ENCODE data around the gene IRS1. TPM values are rescaled to one million over a fixed set of nuclear protein-coding genes. Genes with fewer than 3 reads are reported as not detected.

The IRS1 gene
- total RNA-seq, 1 donor from 2014 or later: 15.9 TPM

DNA sequence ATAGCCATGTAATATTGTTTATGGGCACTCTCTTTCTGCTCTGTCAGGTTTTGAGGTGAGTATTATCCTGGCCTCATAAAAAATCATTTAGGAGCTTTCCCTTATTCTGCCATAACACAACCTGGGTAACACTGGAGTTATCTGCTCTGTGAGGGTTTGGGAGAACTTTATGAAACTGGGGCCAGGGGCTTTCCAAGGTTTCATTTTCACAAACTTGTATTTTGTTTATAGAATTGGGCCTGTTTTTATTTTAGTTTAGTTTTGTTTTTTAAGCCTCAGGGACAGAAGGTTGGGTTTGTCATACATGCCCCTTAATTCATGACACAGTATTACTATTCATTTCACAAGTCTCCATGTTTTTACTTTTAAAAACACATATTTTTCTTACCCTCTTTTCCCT, 83.5 kb downstream of the IRS1 start:
- ATAC-seq (no peak), DNase-seq (ENCODE audit: missing footprints) (no peak)
- intact Hi-C loops (cut with DNase I): no loop called here

DNA sequence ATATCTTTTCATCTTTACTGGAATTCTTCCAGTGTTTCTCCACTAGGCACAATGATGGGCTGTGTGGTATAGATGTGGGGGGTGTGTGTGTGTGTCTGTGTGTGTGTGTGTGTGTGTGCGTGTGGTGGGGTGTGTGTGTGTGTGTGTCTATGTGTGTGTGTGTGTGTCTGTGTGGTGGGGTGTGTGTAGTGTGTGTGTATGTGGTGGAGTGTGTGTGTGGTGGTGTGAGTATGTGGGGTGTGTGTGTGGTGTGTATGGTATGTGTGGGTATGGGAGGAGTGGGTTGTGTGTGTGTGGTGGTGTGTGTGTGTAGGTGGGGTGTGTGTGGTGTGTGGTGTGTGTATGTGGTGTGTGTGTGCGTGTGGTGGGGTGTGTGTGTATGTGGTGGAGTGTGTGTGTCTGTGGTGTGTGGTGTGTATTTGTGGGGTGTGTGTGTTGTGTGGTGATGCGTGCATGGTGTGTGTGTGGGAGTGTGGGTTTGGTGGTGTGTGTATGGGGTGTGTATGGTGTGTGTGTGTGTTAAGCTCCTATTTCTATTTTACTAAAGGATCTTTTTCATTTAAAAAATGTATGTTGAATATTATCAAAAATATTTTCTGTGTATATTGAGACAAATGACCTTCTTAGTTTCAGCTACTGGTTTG, 84.2 kb downstream of the IRS1 start:
- DNase-seq (ENCODE audit: missing footprints): peak; percentile 55
- intact Hi-C loops (cut with DNase I): no loop called here
- no peak for ATAC-seq

GRCh38 chr2:226712941-226713340, 86.7 kb downstream of the IRS1 start:
- DNase-seq (ENCODE audit: missing footprints) (no peak), ATAC-seq (no peak)
- intact Hi-C loops (cut with DNase I): no loop called here

GRCh38 chr2:226711606-226712296, 87.9 kb downstream of the IRS1 start:
- intact Hi-C loops (cut with DNase I): no loop called here
- DNase-seq (ENCODE audit: missing footprints): no peak
- ATAC-seq: no peak

GRCh38 chr2:226707499-226707898, 92.1 kb downstream of the IRS1 start:
- intact Hi-C loops (cut with DNase I): no loop called here
- DNase-seq (ENCODE audit: missing footprints) (no peak), ATAC-seq (no peak)

DNA sequence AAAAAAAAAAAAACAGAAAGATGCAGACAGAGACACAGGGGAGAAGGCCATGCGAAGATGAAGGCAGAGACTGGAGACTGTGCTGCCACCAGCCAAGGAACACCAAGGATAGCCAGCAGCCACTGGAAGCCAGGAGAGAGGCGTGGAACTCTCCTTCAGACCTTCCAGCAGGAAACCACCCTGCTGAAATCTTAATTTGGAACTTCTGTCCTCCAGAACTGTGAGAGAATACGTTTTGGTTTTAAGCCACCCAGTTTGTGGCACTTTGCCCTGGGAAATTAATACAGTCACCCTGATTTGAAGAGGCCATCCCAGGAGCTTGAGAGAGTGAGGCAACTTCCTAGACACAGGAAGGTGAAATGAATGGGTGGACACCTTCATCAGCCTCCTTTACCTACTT, 93.7 kb downstream of the IRS1 start:
- intact Hi-C loops (cut with DNase I): no loop called here
- DNase-seq (ENCODE audit: missing footprints): no peak
- ATAC-seq: no peak

DNA sequence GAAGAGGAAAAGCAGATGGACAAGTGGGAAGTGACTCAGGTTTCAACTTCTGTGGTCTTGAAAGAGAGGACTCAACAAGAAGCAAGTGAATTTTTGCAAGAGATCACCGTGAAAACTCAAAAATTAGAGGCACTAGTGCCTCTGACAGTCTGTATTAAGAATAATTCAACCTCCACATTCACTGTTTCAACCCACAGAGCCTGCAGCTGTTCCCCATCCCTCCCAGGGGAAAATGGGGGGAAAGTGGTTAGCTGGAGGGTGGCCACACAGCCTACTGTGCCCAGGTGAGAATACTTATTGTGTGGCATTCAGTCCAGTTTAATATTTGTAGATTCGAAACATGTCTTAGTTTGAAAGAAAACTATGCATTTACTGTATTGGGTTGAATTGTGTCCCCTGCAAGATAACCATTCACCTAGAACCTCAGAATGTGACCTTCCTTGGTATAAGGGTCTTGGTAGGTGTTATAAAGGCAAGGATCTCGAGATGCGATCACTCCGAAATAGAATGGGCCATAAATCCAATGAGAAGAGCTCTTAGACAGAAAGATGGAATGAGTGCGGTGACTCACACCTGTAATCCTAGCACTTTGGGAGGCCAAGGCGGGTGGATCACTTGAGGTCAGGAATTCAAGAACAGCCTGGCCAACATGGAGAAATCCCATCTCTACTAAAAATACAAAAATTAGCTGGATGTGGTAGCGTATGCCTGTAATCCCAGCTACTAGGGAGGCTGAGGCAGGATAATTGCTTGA, 94.3 kb downstream of the IRS1 start:
- DNase-seq (ENCODE audit: missing footprints) (no peak), ATAC-seq (no peak)
- intact Hi-C loops (cut with DNase I): no loop called here

DNA sequence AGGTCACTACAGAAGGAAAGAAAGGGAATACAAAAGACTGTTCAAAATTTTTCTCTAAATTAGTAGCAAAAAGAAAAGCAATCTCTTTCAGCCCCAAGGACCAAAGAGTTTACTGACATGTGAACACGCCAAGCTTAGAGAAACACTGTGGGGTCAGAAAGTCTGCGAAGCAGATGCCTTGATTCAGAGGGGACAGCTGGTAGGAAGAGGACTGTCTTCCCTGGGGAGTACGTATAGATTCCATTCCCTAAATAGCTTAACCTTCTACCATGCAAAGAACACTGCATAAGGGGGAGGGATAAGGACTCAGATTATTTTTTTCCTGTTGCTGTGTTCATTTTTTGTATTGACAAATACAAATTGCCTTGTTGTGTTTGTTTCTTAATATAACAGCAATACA, 96.1 kb downstream of the IRS1 start:
- ATAC-seq (no peak), DNase-seq (ENCODE audit: missing footprints) (no peak)
- intact Hi-C loops (cut with DNase I): no loop called here

DNA sequence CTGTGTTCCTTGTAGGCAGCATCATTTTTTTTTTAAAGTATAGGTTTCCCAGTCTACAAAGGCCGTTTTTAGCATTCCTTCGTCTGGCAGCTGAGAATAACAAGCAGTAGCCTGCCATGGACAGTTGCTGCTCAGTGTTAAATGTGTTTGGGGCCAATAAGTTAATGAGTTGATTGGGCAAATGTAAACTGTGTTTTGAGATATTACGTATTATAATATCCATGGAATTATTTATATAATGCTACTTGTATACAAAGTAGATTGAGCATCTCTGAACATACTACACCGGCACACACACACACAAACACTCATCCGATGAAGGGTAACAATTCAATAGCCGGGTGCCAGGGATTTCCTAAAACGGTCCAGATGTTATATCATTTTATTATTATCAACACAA, 97.2 kb downstream of the IRS1 start:
- DNase-seq (ENCODE audit: missing footprints) (no peak), ATAC-seq (no peak)
- intact Hi-C loops (cut with DNase I): no loop called here

DNA sequence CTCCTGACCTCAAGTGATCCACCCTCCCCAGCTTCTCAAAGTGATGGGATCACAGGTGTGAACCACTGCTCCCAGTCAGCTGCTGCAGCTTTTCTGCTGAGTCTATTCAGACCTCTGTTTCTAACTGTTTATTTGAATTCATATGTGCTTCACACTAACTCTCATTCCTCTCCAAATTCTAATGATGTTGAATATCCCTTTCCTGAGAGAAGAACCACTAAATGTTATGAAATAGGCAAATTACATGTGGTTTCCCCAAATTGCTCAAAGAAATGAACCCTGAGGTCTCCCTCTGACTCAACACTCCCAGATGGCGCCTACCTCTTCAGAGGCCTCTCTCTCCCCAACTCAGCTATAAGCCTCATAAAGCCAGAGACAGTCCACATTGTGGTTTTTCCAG, 98.6 kb downstream of the IRS1 start:
- intact Hi-C loops (cut with DNase I): no loop called here
- no peak for DNase-seq (ENCODE audit: missing footprints)
- no peak for ATAC-seq

DNA sequence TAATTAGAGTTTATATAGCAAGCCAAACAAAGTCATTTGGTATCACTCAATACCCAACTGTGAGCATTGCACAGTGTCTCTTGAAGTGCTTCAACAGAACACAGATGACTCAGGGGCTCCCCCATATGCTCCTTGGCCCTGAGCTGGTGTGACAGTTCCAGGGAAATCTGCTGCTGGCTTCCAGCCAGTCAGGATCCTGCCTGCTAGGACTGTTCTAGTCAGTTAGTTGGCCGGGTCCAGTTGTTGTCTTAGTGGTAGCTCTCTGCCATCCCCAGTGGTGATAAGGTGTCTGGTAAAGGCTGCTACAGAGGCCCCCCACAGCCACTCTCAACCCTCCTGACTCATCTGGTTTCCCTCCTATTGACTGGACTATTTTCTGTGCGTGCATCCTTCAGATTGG, 100.3 kb downstream of the IRS1 start:
- intact Hi-C loops (cut with DNase I): no loop called here
- DNase-seq (ENCODE audit: missing footprints) (peak; percentile 75), ATAC-seq (peak; percentile 91)

- intact Hi-C loops (cut with DNase I): no loop called here
- peak; percentile 28 for ATAC-seq
- DNase-seq (ENCODE audit: missing footprints): no peak
Measured at GRCh38 chr2:226698671-226699070, 100.9 kb downstream of the IRS1 start.

DNA sequence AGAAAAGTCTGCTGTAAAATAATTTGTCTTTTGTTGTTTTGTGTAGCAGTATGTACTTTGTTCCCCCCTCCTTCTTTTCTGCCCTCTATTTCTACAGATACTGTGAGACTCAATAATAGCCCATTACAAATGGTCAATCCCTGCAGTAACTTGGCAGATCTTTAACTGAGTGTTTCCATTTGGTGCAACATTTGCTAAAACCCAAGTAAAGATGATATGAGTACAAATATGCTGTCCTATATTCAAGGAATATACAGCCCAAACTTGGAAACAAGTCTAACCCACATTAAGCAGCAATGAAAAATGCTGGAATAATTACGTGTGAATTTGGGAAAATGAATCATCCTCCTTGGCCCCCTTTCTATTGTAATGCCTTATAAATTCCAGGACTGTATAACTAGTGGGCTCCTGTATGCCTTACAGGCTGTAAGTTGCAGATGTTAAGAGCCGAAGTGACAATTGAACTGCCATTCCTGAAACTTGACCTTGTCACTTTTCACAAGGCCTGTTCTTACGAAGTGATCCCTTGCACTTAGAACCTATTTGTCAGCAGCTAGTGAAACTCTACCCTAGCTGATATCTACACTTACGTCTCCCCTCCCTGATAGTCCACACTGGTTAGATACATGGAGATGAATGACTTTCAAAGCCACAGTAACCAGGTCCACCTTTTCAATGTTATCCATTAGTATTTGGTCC, 104.9 kb downstream of the IRS1 start:
- ATAC-seq (no peak), DNase-seq (ENCODE audit: missing footprints) (no peak)
- intact Hi-C loops (cut with DNase I): loop anchor here (2.0 to 5.0 kb wide), 3 partner anchors 28 to 43 kb away; no protein-coding TSS in a partner anchor

- ATAC-seq: no peak
- intact Hi-C loops (cut with DNase I): loop anchor here (2.0 to 5.0 kb wide), 3 partner anchors 29 to 43 kb away; no protein-coding TSS in a partner anchor
- no peak for DNase-seq (ENCODE audit: missing footprints)
Measured at GRCh38 chr2:226694149-226694548, 105.5 kb downstream of the IRS1 start.

DNA sequence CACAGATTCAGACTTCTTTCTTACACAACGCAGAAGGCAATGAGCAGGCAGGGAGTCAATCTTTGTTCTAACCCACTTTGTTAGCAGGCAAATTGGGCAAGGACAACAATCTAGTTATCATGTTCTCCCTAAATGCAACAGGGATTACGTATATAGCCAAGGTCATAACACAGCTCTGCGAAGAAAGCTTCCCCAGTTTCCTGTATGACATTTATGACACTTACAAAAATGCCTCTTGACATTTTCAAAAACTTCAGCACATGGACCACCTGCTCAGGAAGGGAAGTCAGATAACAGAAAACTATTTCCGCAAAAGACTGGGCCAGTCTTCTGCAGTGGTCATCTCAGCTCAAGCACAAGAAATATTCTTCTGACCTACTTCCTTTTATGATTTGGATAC, 106.1 kb downstream of the IRS1 start:
- ATAC-seq (peak; percentile 47), DNase-seq (ENCODE audit: missing footprints) (no peak)
- intact Hi-C loops (cut with DNase I): loop anchor here (5.0 kb wide), 2 partner anchors 41 to 44 kb away; no protein-coding TSS in a partner anchor

DNA sequence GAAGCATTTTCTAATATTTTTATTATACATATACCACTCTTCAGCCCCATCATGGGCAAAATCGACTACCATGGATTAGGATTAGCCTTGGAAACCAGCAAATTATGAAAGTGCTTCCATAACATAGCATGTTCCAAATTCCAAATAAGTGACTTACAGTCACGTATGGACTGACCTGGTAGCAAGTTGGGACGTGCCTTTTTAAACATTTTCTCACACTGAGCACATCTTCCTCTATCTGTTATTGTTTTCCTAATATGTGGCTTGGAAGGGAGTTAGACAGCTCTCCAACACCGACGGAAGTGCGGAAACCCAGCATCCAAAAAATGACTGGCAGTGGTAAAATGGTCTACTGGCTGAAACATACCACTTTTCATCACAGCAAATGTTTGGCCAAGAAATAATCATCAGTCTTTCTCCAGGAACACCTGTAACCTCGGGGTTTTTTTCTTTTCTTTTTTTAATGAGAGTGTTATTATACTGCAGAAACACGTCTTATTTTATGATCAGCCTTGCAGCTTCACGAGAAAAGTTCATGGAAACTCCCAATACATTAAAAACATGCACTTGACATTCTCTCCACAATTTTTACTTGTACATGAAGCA, 107.0 kb downstream of the IRS1 start:
- DNase-seq (ENCODE audit: missing footprints): no peak
- ATAC-seq: no peak
- intact Hi-C loops (cut with DNase I): loop anchor here (5.0 kb wide), 2 partner anchors 40 to 45 kb away; no protein-coding TSS in a partner anchor

DNA sequence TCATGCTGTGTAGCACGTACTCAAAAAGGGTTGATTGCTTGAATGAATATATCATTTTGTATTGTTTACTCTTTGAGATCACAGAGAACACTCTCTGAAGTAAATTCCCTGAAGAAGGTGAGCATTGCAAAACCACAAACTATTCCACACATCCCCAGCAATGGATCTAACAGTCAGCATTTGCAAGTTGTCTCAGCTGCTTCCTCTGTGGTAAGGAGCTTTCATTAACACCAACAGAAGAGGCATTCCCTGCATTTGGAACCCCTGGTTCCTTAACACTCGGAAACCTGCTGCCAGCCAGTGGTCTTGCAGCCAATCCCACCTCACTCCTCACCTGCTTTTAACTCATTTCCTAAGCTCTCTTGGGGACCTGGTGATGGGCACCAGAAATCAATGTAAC, 108.4 kb downstream of the IRS1 start:
- intact Hi-C loops (cut with DNase I): loop anchor here (5.0 kb wide), 2 partner anchors 39 to 46 kb away; no protein-coding TSS in a partner anchor

DNA sequence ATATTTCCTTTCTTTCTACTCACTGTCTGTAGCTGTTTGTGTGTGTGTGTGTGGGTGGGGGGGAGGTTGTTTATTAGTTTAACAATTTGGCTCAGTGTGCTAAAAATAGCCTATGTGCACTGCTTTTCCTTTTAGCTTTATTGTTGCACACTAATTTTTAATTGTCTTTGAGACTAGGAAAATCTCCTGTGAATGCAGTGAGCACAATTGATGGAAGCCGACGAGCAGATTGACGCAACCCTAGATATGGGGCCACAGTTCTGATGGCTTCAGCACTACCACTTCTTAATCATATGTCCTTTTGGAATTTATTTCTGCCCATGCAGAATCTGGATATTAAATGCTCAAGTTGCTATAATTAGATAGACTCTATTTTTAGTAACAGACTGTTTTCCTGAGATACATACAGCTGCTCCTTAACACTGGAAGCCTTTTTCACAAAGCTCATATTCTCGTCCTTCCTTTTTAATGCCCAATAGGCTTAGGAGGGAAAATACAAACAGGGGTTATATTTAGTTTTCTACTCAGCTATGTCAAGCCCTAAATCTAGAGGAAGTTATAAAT, 109.1 kb downstream of the IRS1 start:
- peak; percentile 46 for ATAC-seq
- intact Hi-C loops (cut with DNase I): loop anchor here (5.0 kb wide), 2 partner anchors 38 to 47 kb away; no protein-coding TSS in a partner anchor
- no peak for DNase-seq (ENCODE audit: missing footprints)

More for the DNA sequence above, 108.4 kb downstream of the IRS1 start:
- DNase-seq (ENCODE audit: missing footprints) (no peak), ATAC-seq (no peak)
